Muscle layer of duodenum (tissue), 2 donors: Measurements from ENCODE around the gene MST1.

Experiments used
- H3K27ac ChIP-seq: one replicate; pipeline ENCODE4 v1.7.0; 2013; ENCODE audit warnings: mild to moderate bottlenecking, low read length
- H3K27me3 ChIP-seq: one replicate; pipeline ENCODE4 v1.7.0; 2013; ENCODE audit warnings: low read depth, mild to moderate bottlenecking, control low read depth, low read length
- H3K36me3 ChIP-seq, 2 donors: one replicate each; pipeline ENCODE4 v1.7.0; 2013; ENCODE audit warnings: low read length in 2 of 2, control low read depth in 1 of 2, mild to moderate bottlenecking in 1 of 2; ENCODE audit not compliant: insufficient read depth in 2 of 2, control insufficient read depth in 1 of 2
- H3K4me1 ChIP-seq, 2 donors: one replicate each; pipeline ENCODE4 v1.7.0; 2013; ENCODE audit warnings: low read length in 2 of 2, mild to moderate bottlenecking in 2 of 2, control low read depth in 1 of 2, moderate library complexity in 1 of 2; ENCODE audit not compliant: insufficient read depth in 2 of 2, control insufficient read depth in 1 of 2
- H3K4me3 ChIP-seq, 2 donors: one replicate each; pipeline ENCODE4 v1.7.0; 2013; ENCODE audit warnings: low read length in 2 of 2, low read depth in 1 of 2, mild to moderate bottlenecking in 1 of 2
- H3K9me3 ChIP-seq, 2 donors: one replicate each; pipeline ENCODE4 v1.7.0; 2013; ENCODE audit warnings: low read length in 2 of 2, control low read depth in 1 of 2, mild to moderate bottlenecking in 1 of 2; ENCODE audit not compliant: control insufficient read depth in 1 of 2
- donor health status: healthy.

The MST1 gene

GRCh38 chr3:49652218-49652902, 36.9 kb downstream of the MST1 start:
- Histone ChIP-seq H3K4me3 (no peak overlapping the region), H3K36me3 (no peaks in the 10 kb centered on the region)

DNA sequence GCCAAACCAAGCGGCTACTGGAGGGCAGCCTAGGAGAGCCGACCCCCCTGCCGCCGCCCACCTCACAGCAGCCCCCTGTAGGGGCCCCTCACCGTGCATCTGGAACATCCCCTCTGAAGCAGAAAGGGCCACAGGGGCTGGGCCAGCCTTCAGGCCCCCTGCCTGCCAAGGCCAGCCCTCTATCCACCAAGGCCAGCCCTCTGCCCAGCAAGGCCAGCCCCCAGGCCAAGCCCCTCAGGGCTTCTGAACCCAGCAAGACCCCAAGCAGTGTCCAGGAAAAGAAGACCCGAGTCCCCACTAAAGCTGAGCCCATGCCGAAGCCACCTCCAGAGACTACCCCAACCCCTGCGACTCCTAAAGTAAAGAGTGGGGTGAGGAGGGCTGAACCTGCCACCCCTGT, 38.6 kb downstream of the MST1 start:
- Histone ChIP-seq H3K36me3 (no peaks in the 10 kb centered on the region), H3K27me3 (no peaks in the 10 kb centered on the region), H3K9me3 (no peaks in the 10 kb centered on the region), H3K4me3 (no peak overlapping the region), H3K4me1 (no peaks in the 10 kb centered on the region), H3K27ac (no peak overlapping the region)

More at GRCh38 chr3:49652218-49652902, 36.9 kb downstream of the MST1 start:
- peaks cover 0 to 5% of the 10 kb centered on the region in 2 donors for H3K4me1 ChIP-seq
- H3K27me3 ChIP-seq: no peaks in the 10 kb centered on the region
- no peaks in the 10 kb centered on the region for H3K9me3 ChIP-seq
- H3K27ac ChIP-seq: no peak overlapping the region

DNA sequence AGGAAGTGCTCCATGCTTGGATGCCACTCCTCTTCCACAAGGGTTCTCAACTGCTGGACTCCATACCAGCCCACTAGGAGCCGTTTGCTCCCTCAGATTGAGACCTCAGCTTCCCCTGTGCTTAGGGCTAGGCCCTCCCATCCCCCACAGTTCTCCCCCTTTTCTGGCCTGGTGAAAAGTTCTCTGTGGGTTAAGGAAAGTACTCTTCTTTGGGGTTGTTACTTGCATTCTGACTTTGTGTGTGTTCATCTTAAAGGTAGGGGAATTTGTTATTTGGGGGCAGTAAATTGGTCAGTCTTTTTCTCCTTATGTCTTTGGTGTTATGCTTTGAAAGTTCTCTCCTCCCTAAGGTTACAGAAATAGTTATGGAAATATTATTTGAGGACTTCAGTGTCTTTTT, 39.1 kb downstream of the MST1 start:
- no peaks in the 10 kb centered on the region for H3K4me1 ChIP-seq

DNA sequence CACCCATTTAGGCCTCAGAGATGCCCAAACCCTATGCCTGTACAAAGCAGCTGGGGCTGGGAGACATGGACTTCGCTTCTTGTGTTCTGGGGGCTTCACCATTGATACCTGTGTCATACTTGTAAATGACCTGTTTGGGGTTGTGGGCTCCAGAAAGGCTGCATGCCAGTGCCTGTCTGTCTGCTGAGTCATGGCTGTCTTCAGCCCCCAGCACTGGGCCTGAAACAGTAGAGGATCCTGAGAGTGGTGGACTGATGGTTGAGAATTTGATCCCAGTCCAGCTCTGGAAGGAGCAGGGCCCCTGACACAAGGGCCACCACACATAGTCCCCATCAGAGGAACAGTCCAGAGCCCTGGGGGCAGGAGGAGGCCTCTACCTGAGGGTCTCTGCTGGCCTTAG, 39.7 kb downstream of the MST1 start:
- Histone ChIP-seq H3K27me3 (no peaks in the 10 kb centered on the region), H3K4me1 (no peaks in the 10 kb centered on the region), H3K36me3 (no peaks in the 10 kb centered on the region), H3K9me3 (no peaks in the 10 kb centered on the region), H3K27ac (no peak overlapping the region), H3K4me3 (no peak overlapping the region)

More for the DNA sequence above, 39.1 kb downstream of the MST1 start:
- Histone ChIP-seq H3K27ac (no peak overlapping the region), H3K9me3 (no peaks in the 10 kb centered on the region), H3K4me3 (no peak overlapping the region), H3K36me3 (no peaks in the 10 kb centered on the region), H3K27me3 (no peaks in the 10 kb centered on the region)

GRCh38 chr3:49648354-49649019, 40.8 kb downstream of the MST1 start:
- H3K27me3 ChIP-seq: no peaks in the 10 kb centered on the region
- H3K36me3 ChIP-seq: no peaks in the 10 kb centered on the region
- no peak overlapping the region for H3K4me3 ChIP-seq
- H3K4me1 ChIP-seq: no peaks in the 10 kb centered on the region
- H3K9me3 ChIP-seq: no peaks in the 10 kb centered on the region
- no peak overlapping the region for H3K27ac ChIP-seq

DNA sequence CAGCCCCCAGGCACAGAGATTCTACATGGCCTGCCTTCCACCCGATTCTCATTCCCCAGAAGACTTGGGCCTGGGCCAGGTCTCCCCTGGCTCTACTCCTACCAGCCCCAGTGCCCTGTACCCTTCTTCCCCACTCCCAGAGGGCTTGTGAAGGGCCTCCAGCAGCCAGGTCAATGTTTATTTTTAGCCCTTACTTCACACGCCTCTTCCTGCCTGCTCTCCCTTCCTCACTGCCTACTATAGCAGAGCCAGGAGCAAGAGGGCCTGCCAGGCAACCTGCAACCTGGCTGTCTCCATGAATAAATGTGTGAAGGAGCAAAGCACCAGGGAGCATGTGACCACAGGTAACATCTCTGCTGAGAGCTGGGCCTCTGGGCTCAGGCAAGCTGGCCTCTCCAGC, 41.5 kb downstream of the MST1 start:
- H3K4me3 ChIP-seq: no peak overlapping the region
- no peak overlapping the region for H3K27ac ChIP-seq
- H3K9me3 ChIP-seq: no peaks in the 10 kb centered on the region
- no peaks in the 10 kb centered on the region for H3K4me1 ChIP-seq
- no peaks in the 10 kb centered on the region for H3K36me3 ChIP-seq
- no peaks in the 10 kb centered on the region for H3K27me3 ChIP-seq

DNA sequence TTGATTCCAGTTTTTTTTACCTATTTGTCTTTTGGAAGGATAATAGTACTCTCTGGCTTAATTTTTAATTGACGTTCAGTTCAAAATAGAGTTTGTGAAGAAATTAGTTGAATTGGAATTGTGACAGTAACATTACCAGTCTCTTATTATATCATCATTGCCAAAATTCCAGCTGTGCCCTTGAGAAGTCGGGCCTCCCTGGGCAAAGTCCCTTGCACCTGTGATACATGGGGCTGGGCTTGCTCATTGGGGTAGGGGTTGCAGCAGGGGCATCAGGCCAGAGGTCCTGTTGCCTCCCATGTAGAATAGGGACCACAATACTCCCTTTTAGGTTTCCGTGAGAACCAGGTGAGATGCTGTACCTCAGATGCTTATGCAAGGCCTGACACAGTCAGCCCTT, 43.0 kb downstream of the MST1 start:
- H3K27me3 ChIP-seq: no peaks in the 10 kb centered on the region
- H3K36me3 ChIP-seq: no peaks in the 10 kb centered on the region
- no peaks in the 10 kb centered on the region for H3K9me3 ChIP-seq
- H3K4me3 ChIP-seq: no peak overlapping the region
- no peaks in the 10 kb centered on the region for H3K4me1 ChIP-seq
- no peak overlapping the region for H3K27ac ChIP-seq

DNA sequence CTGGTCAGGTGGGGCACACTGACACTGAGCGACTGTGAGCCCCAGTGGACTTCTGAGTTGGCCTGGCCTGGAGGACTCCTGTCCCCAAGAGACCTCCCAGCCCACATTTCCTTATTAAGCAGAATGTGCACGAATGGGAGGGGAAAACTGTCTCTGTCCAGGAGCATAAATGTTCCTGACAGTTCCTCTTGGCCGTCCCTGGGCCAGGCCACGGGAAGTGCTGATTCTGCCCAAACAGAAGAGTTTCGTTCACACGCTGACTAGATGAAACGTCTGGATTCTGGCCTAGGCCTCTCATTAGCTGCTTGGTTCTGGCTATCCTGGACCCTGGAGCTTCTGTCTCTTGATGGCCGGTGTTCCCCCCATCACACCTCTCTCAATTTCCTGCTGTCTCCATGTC, 44.6 kb downstream of the MST1 start:
- H3K36me3 ChIP-seq: no peaks in the 10 kb centered on the region
- H3K4me1 ChIP-seq: no peaks in the 10 kb centered on the region
- H3K27ac ChIP-seq: no peak overlapping the region
- H3K9me3 ChIP-seq: no peaks in the 10 kb centered on the region
- H3K27me3 ChIP-seq: no peaks in the 10 kb centered on the region
- H3K4me3 ChIP-seq: no peak overlapping the region

GRCh38 chr3:49642708-49643145, 46.5 kb downstream of the MST1 start:
- H3K4me3 ChIP-seq: no peak overlapping the region

DNA sequence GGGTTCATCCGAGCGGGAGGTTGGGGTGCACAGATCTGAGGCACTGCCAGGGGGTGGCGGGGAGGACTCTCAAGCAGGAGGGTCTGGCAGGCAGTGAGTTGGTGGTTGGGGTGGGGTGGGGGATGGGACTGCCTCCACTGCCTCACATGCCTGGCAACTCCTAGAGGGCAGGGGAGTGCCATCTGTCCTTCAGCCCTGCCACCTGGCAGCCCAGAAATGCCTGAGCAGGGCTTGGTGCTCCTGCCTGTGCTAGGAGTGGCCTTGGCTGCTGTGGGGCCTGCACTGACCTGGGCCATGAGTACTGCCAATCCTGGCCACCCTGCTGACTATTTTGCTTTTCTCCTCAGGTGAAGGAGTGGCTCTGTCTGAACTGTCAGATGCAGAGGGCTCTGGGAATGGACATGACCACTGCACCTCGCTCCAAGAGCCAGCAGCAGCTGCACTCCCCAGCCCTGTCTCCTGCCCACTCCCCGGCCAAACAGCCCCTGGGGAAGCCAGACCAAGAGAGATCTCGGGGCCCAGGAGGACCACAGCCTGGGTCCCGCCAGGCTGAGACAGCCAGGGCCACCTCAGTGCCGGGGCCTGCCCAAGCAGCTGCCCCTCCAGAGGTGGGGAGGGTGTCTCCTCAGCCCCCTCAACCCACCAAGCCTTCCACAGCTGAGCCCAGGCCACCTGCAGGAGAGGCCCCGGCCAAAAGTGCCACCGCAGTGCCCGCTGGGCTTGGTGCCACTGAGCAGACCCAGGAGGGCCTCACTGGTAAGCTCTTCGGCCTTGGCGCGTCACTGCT, 47.2 kb downstream of the MST1 start:
- no peak overlapping the region for H3K27ac ChIP-seq

More at GRCh38 chr3:49642708-49643145, 46.5 kb downstream of the MST1 start:
- H3K36me3 ChIP-seq: no peaks in the 10 kb centered on the region
- no peaks in the 10 kb centered on the region for H3K4me1 ChIP-seq
- no peak overlapping the region for H3K27ac ChIP-seq
- H3K27me3 ChIP-seq: no peaks in the 10 kb centered on the region
- no peaks in the 10 kb centered on the region for H3K9me3 ChIP-seq

DNA sequence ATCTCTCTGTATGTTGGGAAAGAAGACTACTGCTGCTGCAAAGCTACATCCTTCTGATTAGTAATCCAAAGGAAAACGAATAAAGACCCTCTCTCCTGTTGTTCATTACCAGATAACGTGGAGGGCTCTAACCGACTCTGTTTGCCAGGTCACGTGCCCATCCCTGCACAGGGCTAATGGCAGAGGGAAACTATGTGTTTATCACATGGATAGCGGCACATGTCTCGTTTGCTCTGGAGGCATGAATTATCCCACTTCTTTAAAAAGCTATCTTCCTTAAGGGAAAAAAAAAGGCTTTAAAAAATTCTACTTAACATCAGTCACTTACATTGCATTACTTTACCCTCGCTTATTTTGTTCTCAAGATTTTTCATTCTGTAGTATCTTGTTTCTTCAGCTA, 48.0 kb downstream of the MST1 start:
- no peaks in the 10 kb centered on the region for H3K36me3 ChIP-seq
- no peaks in the 10 kb centered on the region for H3K9me3 ChIP-seq
- H3K4me1 ChIP-seq: no peaks in the 10 kb centered on the region
- H3K27ac ChIP-seq: no peak overlapping the region
- no peaks in the 10 kb centered on the region for H3K27me3 ChIP-seq
- no peak overlapping the region for H3K4me3 ChIP-seq

More for the DNA sequence above, 47.2 kb downstream of the MST1 start:
- Histone ChIP-seq H3K27me3 (no peaks in the 10 kb centered on the region), H3K4me1 (no peaks in the 10 kb centered on the region), H3K36me3 (no peaks in the 10 kb centered on the region), H3K9me3 (no peaks in the 10 kb centered on the region), H3K4me3 (no peak overlapping the region)
